NCI-H2081 (cell line): ENCODE data around the gene TIGIT.

Experiments
- DNase-seq, 2 experiments: peaks; one replicate each; lab custom pipeline; 2025; lab: John Stamatoyannopoulos, UW

Gene TIGIT

GRCh38 chr3:114351123-114351821 is 57.4 kb downstream of the TIGIT start:
- DNase-seq, result no peak

GRCh38 chr3:114351822-114352145 is 58.0 kb downstream of the TIGIT start:
- DNase-seq, result no peak

GRCh38 chr3:114355653-114356052 is 61.8 kb downstream of the TIGIT start:
- DNase-seq, result no peak

- no peak for DNase-seq
Measured at GRCh38 chr3:114356066-114356465, 62.2 kb downstream of the TIGIT start.

GRCh38 chr3:114356525-114356924 is 62.7 kb downstream of the TIGIT start:
- DNase-seq, result no peak
